ENCODE data around the gene DHRS4. TPM values are rescaled to one million over a fixed set of nuclear protein-coding genes. Genes with fewer than 3 reads are reported as not detected.

Gene DHRS4
- total and polyA plus RNA-seq, 2 of the 13 experiments (the other 11 are each of a cell fraction or from before 2014, with no cell fraction given), result 23.9 to 45.1 TPM

DNA sequence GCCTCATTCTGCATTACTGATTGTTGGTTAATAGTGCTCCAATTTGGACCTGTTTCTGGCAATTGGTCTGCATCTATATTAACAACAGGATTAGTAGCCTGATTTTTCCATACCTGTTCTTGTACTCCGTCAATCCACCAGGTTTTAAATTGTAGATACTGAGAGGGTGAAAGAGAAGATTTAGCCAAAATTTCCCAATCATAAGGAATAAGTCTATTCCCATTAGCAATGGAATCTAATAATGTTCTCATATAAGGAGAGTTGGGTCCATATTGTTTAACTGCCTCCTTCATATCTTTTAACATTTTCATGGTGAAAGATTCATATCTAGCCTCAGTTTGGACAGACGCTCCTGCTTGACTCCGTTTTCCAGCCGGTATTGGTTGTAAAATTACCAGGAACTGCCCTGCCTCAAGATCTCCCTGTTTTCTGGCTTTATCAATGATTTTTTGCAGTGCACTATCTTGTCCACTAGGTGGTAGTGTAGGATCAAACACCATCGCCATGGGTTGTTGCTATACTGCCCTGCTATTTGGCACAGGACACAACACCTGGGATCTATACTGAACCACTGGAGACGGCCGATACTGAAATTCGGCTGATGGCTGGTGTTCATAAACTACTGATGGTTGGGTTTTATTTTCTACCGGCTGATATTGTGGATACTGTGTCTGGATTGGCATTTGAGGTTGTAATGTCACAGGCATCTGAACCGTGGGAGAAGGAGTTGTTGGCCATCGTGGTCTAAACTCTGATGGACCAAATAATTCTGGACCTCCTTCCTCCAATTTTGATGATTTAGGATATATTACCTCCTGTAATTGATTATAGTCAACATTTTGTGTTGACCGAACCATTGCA, 60.3 kb downstream of the DHRS4 start (continued):
- TF ChIP-seq, protein P1, sequence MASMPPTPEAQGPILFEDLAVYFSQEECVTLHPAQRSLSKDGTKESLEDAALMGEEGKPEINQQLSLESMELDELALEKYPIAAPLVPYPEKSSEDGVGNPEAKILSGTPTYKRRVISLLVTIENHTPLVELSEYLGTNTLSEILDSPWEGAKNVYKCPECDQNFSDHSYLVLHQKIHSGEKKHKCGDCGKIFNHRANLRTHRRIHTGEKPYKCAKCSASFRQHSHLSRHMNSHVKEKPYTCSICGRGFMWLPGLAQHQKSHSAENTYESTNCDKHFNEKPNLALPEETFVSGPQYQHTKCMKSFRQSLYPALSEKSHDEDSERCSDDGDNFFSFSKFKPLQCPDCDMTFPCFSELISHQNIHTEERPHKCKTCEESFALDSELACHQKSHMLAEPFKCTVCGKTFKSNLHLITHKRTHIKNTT (CRISPR knock-in tag; IDR thresholded peaks at IDR 0.05), result no peak
- TF ChIP-seq DMAP1 (CRISPR knock-in tag; IDR thresholded peaks at IDR 0.05) (0 out of 2 replicates have a peak, but pooled peaks have one; percentile 4), RFX3 (CRISPR knock-in tag; IDR thresholded peaks at IDR 0.05) (0 out of 2 replicates have a peak, but pooled peaks have one; percentile 24), ZNF468 (CRISPR knock-in tag; IDR thresholded peaks at IDR 0.05) (no peak), ZNF678 (CRISPR knock-in tag; IDR thresholded peaks at IDR 0.05) (no peak), YY1 (IDR thresholded peaks at IDR 0.05; ENCODE audit: insufficient read depth, insufficient replicate concordance, low read depth, low read length) (no peak), ZFP90 (CRISPR knock-in tag; IDR thresholded peaks at IDR 0.05; ENCODE audit: borderline replicate concordance) (peak; percentile 66; the same call in 1 of the 2 replicates), NFKB2 (CRISPR knock-in tag; IDR thresholded peaks at IDR 0.05; ENCODE audit: borderline replicate concordance) (no peak), HOXA5 (CRISPR knock-in tag; IDR thresholded peaks at IDR 0.05) (peak; percentile 82), SATB2 (CRISPR knock-in tag; IDR thresholded peaks at IDR 0.05) (0 out of 2 replicates have a peak, but pooled peaks have one; percentile 50)
- TF ChIP-seq, protein P2, sequence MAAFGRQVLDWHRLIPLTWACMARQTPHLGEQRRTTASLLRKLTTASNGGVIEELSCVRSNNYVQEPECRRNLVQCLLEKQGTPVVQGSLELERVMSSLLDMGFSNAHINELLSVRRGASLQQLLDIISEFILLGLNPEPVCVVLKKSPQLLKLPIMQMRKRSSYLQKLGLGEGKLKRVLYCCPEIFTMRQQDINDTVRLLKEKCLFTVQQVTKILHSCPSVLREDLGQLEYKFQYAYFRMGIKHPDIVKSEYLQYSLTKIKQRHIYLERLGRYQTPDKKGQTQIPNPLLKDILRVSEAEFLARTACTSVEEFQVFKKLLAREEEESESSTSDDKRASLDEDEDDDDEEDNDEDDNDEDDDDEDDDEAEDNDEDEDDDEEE (CRISPR knock-in tag; IDR thresholded peaks at IDR 0.05), result no peak
- TF ChIP-seq, protein P3, sequence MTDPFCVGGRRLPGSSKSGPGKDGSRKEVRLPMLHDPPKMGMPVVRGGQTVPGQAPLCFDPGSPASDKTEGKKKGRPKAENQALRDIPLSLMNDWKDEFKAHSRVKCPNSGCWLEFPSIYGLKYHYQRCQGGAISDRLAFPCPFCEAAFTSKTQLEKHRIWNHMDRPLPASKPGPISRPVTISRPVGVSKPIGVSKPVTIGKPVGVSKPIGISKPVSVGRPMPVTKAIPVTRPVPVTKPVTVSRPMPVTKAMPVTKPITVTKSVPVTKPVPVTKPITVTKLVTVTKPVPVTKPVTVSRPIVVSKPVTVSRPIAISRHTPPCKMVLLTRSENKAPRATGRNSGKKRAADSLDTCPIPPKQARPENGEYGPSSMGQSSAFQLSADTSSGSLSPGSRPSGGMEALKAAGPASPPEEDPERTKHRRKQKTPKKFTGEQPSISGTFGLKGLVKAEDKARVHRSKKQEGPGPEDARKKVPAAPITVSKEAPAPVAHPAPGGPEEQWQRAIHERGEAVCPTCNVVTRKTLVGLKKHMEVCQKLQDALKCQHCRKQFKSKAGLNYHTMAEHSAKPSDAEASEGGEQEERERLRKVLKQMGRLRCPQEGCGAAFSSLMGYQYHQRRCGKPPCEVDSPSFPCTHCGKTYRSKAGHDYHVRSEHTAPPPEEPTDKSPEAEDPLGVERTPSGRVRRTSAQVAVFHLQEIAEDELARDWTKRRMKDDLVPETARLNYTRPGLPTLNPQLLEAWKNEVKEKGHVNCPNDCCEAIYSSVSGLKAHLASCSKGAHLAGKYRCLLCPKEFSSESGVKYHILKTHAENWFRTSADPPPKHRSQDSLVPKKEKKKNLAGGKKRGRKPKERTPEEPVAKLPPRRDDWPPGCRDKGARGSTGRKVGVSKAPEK (CRISPR knock-in tag; IDR thresholded peaks at IDR 0.05; ENCODE audit: borderline replicate concordance), result no peak
